Activated T-cell treated with anti-CD3 and anti-CD28 coated beads, Interleukin-2, amount 50 U/mL, for 72 hours (primary cell): ENCODE data around the gene FAM110C. TPM values are rescaled to one million over a fixed set of nuclear protein-coding genes. Genes with fewer than 3 reads are reported as not detected.
"Not testable (repeated sequence)": the region's sequence is repeated elsewhere in the genome, so short reads cannot be mapped to it uniquely, and the experiment has no call there.

Experiments
- ATAC-seq, 2 donors: fragments of 150-1000 bp; cut with Tn5 transposase; replicated peaks in 1 of 2; 2 replicates each; pipeline ENCODE4 v1.10.0; 2021; ENCODE audit warnings: moderate library complexity in 2 of 2, mild to moderate bottlenecking in 1 of 2
- DNase-seq, 2 donors: peaks; one replicate each; pipeline ENCODE4 v3.0.0; 2021 to 2022; ENCODE audit warnings: mixed read lengths in 1 of 2
- H3K27ac Mint-ChIP-seq: one replicate; pipeline ENCODE4 v1.8.0; 2022; ENCODE audit warnings: mild to moderate bottlenecking, moderate library complexity, mixed read lengths
- H3K27me3 Mint-ChIP-seq: one replicate; pipeline ENCODE4 v1.8.0; 2022; ENCODE audit warnings: low read depth, mixed read lengths
- H3K36me3 Mint-ChIP-seq, 2 donors: one replicate each; pipeline ENCODE4 v1.8.0; 2022; ENCODE audit warnings: mixed read lengths in 2 of 2, mild to moderate bottlenecking in 1 of 2; ENCODE audit not compliant: insufficient read depth in 2 of 2
- H3K4me1 Mint-ChIP-seq: one replicate; pipeline ENCODE4 v1.8.0; 2022; ENCODE audit warnings: low read depth, mixed read lengths
- H3K4me3 Mint-ChIP-seq, 2 donors: one replicate each; pipeline ENCODE4 v1.8.0; 2022; ENCODE audit warnings: mild to moderate bottlenecking in 2 of 2, mixed read lengths in 2 of 2, moderate library complexity in 2 of 2
- H3K9me3 Mint-ChIP-seq, 2 donors: one replicate each; pipeline ENCODE4 v1.8.0; 2022; ENCODE audit warnings: mixed read lengths in 2 of 2
- total RNA-seq, 2 donors: library from RNA; stranded (reverse); gene quantifications; one replicate each; pipeline ENCODE4 v1.2.3, GENCODE V29; 2022

FAM110C gene
- total RNA-seq, 2 donors from 2014 or later = 0.72 to 2.0 TPM

DNA sequence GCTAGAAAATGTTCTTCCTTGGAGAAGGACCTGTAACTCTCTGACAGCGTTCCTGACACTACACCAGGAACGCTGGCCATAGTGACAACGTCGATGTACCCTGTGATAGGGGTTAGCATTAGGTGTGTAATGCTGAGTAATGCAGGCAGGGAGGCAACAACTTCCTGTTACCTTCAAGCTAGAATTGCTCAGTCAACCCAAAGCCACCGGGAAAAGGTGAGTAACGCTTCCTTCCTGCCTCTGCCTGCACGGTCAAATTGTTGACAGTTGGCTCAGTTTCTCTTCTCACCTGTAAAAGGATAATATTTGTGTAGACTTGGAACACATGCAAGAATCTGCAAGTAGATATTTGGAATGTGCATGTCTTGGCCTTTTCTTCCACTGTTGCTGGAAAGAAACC is 12.7 kb downstream of the FAM110C start:
- H3K27me3 Mint-ChIP-seq = peaks cover 7% of the 10 kb centered on the region
- no peaks in the 10 kb centered on the region for H3K36me3 Mint-ChIP-seq
- peak; percentile 86 to 91 for ATAC-seq
- no peaks in the 10 kb centered on the region for H3K9me3 Mint-ChIP-seq
- peak; percentile 63 to 64 for DNase-seq
- H3K4me3 Mint-ChIP-seq = peak overlapping the region; percentile 39 to 82
- peak overlapping the region; percentile 89 for H3K27ac Mint-ChIP-seq
- peaks cover 36% of the 10 kb centered on the region for H3K4me1 Mint-ChIP-seq

DNA sequence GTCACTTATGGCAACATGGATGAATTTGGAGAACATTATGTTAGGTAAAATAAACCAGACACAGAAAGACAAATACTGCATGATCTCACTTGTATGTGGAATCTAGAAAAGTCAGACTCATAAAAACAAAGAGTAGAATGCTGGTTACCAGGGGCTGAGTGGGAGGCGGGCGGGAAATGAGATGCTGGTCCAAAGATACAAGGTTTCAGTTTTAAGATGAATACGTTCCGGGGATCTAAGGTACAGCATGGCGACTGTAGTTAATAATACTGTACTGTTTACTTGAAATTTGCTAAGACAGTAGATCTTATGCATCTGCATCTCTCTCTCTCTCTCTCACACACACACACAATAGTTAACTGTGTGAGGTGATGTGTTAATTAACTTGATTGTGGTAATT is 14.2 kb downstream of the FAM110C start:
- H3K4me1 Mint-ChIP-seq = peaks cover 41% of the 10 kb centered on the region
- peak overlapping the region; percentile 44 for H3K27ac Mint-ChIP-seq
- DNase-seq = peak; percentile 40 to 66
- H3K9me3 Mint-ChIP-seq = peaks cover 0 to 3% of the 10 kb centered on the region in 2 donors
- H3K4me3 Mint-ChIP-seq = peak overlapping the region in 1 of 2 donors; percentile 35
- H3K27me3 Mint-ChIP-seq = no peaks in the 10 kb centered on the region
- no peaks in the 10 kb centered on the region for H3K36me3 Mint-ChIP-seq
- ATAC-seq = peak; percentile 65

GRCh38 chr2:29253-29652 is 17.1 kb downstream of the FAM110C start:
- Mint-ChIP-seq H3K36me3 (no peaks in the 10 kb centered on the region), H3K9me3 (peaks cover 0 to 3% of the 10 kb centered on the region in 2 donors), H3K4me1 (peaks cover 46% of the 10 kb centered on the region), H3K27me3 (no peaks in the 10 kb centered on the region), H3K27ac (no peak overlapping the region), H3K4me3 (no peak overlapping the region)
- ATAC-seq (no peak), DNase-seq (no peak)

GRCh38 chr2:28406-28975 is 17.8 kb downstream of the FAM110C start:
- H3K36me3 Mint-ChIP-seq = no peaks in the 10 kb centered on the region
- H3K27ac Mint-ChIP-seq = no peak overlapping the region
- peaks cover 0 to 3% of the 10 kb centered on the region in 2 donors for H3K9me3 Mint-ChIP-seq
- no peak for DNase-seq
- peaks cover 44% of the 10 kb centered on the region for H3K4me1 Mint-ChIP-seq
- ATAC-seq = no peak
- no peak overlapping the region for H3K4me3 Mint-ChIP-seq
- no peaks in the 10 kb centered on the region for H3K27me3 Mint-ChIP-seq

GRCh38 chr2:26891-27290 is 19.4 kb downstream of the FAM110C start:
- DNase-seq (no peak), ATAC-seq (no peak)
- Mint-ChIP-seq H3K4me3 (no peak overlapping the region), H3K36me3 (no peaks in the 10 kb centered on the region), H3K27me3 (no peaks in the 10 kb centered on the region), H3K27ac (no peak overlapping the region), H3K4me1 (peaks cover 29% of the 10 kb centered on the region), H3K9me3 (peaks cover 3% of the 10 kb centered on the region in 2 donors)

GRCh38 chr2:25543-25942 is 20.8 kb downstream of the FAM110C start:
- ATAC-seq (no peak), DNase-seq (no peak)
- H3K27me3 Mint-ChIP-seq = no peaks in the 10 kb centered on the region
- H3K36me3 Mint-ChIP-seq = no peaks in the 10 kb centered on the region
- no peak overlapping the region for H3K27ac Mint-ChIP-seq
- H3K9me3 Mint-ChIP-seq = peaks cover 3% of the 10 kb centered on the region in 2 donors
- H3K4me1 Mint-ChIP-seq = peaks cover 23% of the 10 kb centered on the region
- H3K4me3 Mint-ChIP-seq = no peak overlapping the region

- ATAC-seq, DNase-seq, H3K27ac Mint-ChIP-seq, H3K27me3 Mint-ChIP-seq, H3K9me3 Mint-ChIP-seq, H3K36me3 Mint-ChIP-seq: not testable (repeated sequence)
- Mint-ChIP-seq H3K4me3 (peak overlapping the region in 1 of 2 donors; percentile 10), H3K4me1 (peaks cover 23% of the 10 kb centered on the region)
Observed at GRCh38 chr2:24591-24990, 21.7 kb downstream of the FAM110C start.

- DNase-seq (no peak), ATAC-seq (peak; percentile 41 to 56)
- Mint-ChIP-seq H3K36me3 (no peaks in the 10 kb centered on the region), H3K9me3 (peaks cover 3% of the 10 kb centered on the region in 2 donors), H3K4me3 (peak overlapping the region in 1 of 2 donors; percentile 10), H3K27ac (peak overlapping the region; percentile 59), H3K4me1 (peaks cover 23% of the 10 kb centered on the region), H3K27me3 (no peaks in the 10 kb centered on the region)
Observed at GRCh38 chr2:24107-24506, 22.2 kb downstream of the FAM110C start.

DNA sequence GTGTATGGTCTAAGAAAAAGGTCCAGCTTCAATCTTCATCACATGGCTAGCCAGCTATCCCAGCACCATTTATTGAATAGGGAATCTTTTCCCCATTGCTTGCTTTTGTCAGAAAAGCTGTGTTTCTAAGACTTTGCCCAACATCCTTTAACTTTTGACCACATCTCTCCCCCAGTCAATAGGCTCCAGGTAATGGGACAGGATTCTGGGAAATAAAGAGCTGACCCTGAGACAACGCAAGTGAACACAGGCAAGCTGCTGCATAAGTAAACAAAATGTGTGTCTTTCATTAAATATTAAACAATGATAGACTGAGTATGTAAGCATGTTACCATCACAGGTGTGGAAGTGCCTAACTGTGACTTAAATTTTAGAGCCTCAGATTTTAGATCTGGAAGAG is 23.0 kb downstream of the FAM110C start:
- Mint-ChIP-seq H3K27ac (no peak overlapping the region), H3K4me3 (no peak overlapping the region), H3K4me1 (peaks cover 15% of the 10 kb centered on the region), H3K9me3 (peaks cover under 1 to 3% of the 10 kb centered on the region in 2 donors), H3K36me3 (no peaks in the 10 kb centered on the region), H3K27me3 (no peaks in the 10 kb centered on the region)
- DNase-seq (no peak), ATAC-seq (no peak)

GRCh38 chr2:22244-22643 is 24.1 kb downstream of the FAM110C start:
- H3K9me3 Mint-ChIP-seq, DNase-seq, H3K27me3 Mint-ChIP-seq, H3K27ac Mint-ChIP-seq, H3K4me3 Mint-ChIP-seq, ATAC-seq, H3K36me3 Mint-ChIP-seq: not testable (repeated sequence)
- peaks cover 14% of the 10 kb centered on the region for H3K4me1 Mint-ChIP-seq

DNA sequence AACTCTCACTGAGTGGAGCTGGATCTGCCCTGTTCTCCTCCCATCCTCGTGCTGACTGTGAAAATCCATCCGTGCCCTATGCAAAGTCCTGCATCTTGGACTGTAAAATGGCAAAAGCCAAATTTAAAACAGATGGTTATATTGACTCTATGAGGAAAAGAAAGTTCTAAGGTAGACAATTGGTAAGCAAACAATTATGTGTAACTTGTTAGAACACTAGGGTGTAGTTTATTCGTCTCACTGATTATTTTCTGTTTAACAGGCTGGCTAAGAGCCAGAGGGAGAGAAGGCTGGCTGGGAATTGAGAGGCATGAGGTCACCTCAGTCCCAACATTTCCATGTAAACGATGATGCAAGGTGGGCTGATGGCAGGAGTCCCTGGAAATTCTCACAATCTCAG is 26.0 kb downstream of the FAM110C start:
- not testable (repeated sequence) for H3K27ac Mint-ChIP-seq, DNase-seq, ATAC-seq, H3K4me3 Mint-ChIP-seq, H3K27me3 Mint-ChIP-seq, H3K9me3 Mint-ChIP-seq, H3K36me3 Mint-ChIP-seq
- peaks cover 18% of the 10 kb centered on the region for H3K4me1 Mint-ChIP-seq

DNA sequence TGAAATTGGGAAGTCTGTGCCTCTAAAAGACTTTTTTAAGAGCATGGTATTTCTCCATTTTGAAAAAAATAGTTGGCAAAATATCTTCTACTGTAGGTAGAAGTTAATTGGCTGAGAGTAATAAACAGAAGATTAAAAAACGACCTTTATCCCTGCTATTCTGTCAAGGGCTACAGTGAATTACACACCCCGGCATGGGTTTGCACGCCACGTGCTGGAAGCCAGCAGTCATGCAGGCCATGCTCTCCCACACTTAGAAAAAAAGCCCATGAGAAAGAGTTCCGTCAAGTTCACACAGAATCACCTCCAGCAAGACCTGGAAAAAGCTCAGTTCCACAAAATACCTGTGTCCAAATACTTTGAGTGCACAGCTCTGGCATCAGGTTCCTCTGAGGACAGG is 26.8 kb downstream of the FAM110C start:
- Mint-ChIP-seq H3K4me1 (peaks cover 13% of the 10 kb centered on the region), H3K4me3 (no peak overlapping the region), H3K36me3 (no peaks in the 10 kb centered on the region), H3K27me3 (peaks cover 14% of the 10 kb centered on the region), H3K9me3 (peaks cover 0 to 3% of the 10 kb centered on the region in 2 donors), H3K27ac (no peak overlapping the region)
- DNase-seq (no peak), ATAC-seq (no peak)

- peak in 1 of 2 donors; percentile 42 for ATAC-seq
- no peak for DNase-seq
- peaks cover 5% of the 10 kb centered on the region for H3K4me1 Mint-ChIP-seq
- no peak overlapping the region for H3K27ac Mint-ChIP-seq
- peaks cover 22% of the 10 kb centered on the region for H3K27me3 Mint-ChIP-seq
- H3K36me3 Mint-ChIP-seq = no peaks in the 10 kb centered on the region
- peaks cover 0 to 3% of the 10 kb centered on the region in 2 donors for H3K9me3 Mint-ChIP-seq
- H3K4me3 Mint-ChIP-seq = no peak overlapping the region
Observed at GRCh38 chr2:18402-19271, 27.7 kb downstream of the FAM110C start.
